Measurements from ENCODE around the gene PAX6.

Gene PAX6

DNA sequence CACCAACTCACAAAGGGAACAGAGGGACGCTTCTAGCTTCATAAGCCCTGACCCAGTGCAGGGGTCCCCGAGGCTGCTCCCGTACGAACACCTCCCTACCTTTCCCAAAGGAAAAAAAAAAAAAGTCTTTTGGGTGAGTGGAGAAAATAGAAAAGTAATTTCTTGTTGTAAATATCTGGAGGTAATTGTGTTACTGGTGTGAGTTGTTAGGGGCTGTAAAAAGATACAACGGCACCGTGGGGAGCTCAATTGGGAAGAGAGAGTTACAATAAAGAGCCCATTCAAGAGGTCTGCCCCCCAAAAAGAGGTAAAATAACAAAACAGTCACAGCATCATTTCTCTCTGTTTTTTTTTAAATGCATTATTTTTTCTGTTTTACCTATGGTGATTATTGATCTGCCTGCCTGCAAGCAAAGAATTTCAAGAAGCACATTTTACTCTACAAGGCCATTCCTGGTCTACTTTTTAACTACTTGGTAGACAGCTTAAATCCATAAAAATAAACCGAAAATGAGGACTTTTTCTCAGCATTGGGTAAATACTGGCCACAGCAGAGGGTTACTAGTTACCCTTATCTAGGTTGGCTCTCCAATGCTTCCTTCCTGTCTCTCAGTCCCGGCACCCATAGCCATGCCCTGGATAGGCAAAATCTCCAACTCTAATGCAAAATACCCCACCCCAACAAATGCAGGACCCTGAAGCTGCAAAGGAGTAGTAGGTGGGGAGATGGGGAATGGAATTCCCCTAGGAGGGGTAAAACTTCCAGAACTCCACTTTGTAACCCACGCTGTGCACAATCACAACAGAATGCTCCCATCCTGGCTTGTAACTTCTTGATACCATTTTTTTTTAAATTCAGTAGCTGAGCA lies 3.1 kb downstream of the PAX6 start:
- no peak for DNase-seq

DNA sequence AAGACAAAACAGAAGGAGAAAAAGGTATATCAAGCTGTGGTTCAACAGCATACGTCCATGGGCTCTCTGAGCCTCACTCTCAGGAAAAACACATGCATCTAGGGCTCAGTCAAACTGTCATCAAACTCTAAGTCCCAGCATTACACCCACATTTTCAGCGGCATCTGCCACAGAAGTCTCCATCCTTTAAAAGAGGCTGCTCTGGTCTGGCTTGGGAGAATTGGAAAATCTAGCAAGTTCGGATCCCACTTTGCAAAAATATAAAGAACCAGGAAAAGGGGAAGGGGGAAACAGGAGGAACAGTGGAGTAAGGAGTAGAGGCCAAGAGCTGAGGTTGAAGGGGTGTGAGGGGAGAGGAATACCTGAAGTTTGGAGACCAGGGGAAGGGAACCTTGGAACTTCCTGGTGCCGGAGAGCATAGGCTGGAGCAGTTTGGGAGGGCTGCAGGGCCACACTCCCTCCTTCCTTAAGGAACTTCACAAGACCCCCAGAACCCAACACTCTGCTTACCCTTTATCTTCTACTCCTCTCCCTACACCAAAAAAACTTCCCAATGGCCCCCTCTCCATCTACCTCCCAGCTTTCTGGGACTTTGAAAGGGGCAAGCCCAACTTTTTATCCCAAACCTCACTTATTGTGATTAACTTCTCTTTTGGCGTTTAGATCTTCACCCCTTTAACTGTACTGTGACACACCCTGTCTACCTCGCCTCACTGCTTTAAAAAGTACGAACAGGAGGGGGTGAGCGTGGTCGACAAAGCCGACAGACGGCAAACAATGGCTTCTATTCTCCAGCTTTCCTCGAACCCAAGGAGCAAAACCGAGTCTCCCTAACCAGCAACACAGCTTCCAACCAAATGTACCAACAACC lies 4.0 kb downstream of the PAX6 start:
- DNase-seq, result no peak

DNA sequence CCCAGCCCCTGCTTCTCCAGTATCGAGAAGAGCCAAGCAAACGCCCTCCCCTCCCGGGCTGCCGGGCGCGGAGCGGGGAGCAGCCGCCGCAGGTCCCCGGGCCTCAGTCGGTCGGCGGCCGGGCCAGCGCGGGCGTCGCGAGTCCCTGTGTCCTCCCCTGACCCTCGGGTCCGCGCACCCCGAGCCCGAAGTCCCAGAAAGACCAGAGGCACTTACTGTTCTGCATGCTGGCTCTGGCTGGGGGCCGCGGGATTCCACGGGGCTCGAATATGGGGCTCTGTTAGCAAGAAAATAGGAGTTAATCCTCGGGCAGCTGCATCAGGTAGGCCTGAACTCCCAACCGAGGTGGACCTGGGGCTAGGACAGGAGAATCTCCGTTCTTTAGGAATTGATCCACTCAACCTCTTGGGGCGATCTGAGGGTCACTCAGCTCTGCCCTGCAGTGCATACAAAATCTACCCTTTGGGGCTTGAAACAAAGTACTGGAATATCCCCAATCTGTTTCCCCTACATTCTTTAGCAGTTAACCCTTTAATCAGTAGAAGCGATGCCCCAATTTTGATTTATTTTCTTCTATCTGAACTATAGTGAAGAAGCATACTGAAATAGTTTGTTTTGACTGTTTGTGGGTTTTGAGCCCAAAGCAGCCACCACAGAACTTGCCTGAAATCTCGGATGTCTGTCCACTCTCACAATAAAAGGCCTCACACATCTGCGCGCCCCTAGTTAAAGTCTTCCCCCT lies 4.8 kb downstream of the PAX6 start:
- no peak for DNase-seq

DNA sequence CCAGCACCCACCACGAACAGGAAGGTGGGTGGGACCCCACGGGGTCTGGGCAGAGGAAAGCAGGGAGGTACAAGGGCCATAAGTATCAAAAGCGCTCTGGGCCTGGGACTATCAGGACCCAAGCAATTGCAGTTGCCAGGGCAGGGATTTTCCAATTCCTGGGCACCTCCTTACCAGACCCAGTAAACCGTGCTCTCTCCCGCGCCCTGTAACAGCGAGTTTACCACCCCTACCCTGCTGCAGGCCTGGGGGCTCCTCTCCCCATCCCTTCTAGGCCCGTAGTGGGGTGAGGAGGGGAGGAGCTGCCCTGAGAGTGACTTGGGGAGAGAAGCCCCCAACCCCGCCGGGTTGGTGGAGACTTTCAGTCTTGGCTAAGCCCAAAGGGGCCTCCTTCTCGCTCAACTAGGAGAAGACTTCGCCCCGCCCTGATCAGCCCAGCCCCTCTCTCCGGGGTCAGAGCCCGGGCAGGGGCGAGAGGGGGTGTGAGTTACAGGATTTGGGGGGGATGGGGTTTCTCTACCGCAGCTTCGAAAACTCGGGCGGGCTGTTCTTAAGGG lies 5.4 kb downstream of the PAX6 start:
- DNase-seq, result no peak

DNA sequence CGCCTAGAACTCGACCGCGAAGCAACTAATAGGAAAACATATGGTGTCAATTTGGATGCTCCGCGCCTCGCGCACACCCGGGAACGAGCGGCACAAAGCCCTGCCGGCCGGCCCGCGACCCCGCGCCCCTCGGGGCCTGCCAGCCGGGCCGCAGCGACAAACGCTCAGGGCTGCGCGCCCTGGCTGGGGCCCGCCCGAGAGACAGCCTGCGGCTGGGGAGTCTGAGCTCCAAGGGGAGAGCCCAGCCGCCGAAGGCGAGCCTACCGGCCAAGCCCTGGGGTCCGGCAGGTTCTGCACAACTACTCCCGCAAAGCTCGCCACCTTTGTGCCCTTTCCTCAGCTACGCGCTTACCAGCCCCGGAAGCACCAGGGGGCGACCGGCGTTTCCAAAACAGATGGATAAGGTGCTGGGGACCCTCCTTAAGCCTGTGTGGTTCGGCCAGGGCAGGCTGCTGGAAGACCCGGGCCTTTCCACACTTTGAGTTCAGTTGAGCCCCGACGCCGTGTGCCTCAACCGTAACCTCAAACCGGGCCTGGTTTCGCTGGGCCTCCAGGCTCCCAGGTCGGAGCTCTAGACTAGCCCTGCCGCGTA lies 6.0 kb downstream of the PAX6 start:
- no peak for DNase-seq

DNA sequence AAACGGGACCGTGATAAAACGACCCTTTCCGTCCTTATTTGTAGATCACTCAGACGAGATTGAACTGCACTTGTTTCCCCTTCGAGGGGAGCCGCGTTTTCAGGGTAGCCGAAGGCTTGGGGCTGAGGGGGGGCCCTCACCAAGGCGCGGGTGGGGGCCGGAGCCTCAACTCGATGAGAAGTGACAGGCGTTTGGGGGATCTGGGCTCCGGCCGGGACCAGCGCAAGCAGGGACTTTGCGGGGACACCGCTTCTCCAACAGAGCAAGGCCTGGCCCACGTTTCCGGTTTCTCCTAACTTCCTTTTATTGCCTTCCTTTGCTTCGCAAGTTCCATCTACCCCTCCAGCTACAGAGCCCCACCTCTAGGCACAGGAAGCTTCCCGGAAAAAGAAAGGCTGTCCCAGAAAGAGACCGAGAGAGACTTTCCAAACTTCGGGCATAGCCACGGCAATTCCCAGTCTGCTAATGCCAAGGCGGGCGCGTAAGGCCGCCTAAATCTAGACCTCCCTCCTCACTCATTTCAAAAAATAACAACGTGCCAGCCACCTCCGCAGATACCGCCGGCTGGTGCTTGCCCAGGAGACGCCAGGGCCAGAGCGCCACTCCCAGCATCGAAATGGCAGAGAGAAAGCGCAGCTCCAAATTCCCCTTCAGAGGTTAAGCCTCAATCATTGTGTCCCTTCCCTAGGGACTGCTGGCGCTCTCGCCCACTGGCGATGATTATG lies 6.6 kb downstream of the PAX6 start:
- no peak for DNase-seq

DNA sequence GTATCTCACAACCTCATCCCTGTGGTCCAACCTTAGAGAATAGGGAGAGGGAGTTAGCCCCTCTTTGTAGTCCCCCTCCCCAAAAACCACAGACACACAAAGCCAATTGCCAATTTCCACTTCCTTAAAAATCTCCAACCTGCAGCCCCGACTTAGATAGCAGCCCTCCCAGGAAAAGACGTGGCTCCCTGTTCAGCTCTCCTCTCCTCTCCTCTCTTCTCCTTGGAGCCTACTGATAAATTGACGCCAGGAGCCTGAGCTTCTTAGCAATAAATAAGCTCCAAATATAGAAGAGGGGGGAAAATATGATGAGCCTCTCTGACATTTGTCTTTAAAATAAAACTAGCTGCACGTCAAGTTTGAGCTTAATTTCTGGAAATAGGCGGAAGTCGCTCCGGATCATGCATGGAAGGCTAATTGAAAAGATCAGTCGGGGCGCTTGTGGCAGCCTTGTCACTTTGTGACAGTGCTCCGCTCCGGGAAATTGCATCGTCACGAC lies 7.3 kb downstream of the PAX6 start:
- no peak for DNase-seq

DNA sequence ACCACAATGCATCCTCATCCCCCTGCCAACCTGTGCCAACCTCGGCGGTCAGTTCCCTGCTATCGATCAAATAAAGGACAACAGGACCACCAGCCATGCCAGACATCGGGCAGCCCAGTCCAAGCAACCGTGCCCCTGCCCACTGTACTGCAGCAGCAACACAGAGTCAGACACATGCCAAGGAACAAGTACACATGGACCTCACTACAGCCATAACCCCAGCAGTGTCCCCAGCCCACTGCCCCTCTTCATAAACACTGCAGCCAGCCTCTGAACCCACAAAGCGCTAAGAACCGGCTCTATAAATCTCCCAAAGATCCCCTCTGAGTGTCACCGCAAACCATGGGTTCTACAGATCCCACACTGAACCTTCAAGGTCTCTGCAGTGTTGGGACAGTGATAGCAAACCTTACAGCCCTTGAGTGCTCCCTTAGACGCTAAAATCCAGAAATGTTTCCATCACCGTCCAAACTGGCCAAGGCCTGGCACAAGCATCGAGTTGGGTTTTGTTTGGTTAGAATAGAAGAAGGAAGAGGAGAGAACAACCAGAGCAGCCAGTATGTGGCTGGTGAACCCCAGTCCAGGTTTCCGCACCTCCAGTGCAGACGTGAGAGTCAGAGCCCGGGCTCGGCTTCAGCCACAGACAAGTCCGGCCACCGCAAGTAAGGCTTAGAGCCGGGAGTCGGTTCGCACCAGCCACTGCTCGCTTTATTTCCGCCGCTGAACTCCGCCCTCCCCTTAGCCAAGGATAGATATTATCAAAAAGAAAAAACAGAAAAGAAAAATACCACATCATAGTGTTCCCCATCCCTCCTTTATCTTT lies 7.9 kb downstream of the PAX6 start:
- DNase-seq, result no peak

DNA sequence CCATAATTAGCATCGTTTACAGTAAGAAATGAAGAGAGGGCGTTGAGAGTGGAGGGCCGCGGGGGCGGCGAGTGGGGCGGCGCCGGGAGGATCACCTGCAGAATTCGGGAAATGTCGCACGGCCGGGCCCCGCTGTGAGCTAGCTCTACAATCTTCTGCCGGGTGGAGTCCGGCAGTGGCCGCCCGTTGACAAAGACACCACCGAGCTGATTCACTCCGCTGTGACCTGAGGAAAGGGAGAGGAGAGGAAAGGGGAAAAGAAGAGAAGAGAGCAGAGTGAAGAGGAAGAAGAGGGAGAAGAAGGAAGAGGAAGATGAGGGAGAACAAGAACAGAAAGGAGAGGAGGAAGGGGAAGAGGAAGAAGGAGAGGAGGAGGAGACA lies 8.5 kb downstream of the PAX6 start:
- DNase-seq, result no peak

DNA sequence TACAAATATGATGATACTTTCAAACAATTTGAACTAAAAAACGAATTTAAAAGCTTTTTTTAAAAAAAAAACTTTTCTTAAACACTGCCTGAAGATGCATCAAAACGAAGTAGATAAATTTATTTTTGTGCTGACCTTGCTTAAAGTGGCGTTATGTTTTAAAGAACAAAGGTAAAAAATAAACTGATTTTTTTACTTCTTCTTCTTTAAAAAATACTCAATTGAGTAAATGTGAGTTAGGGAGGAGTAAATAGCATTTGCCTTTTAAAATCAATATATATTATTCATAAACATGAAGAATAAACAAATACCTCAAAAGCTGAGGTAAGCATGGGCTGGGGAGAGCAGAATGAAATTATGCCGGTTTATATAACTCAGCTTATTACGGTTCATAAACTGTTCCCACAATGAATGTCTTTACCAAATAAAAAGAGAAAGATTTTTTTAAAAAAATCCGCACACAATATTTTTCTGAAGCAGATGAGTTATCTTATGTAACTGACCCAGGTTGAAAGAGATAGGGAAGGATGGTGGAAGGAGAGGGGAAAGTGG lies 9.0 kb downstream of the PAX6 start:
- DNase-seq, result no peak

DNA sequence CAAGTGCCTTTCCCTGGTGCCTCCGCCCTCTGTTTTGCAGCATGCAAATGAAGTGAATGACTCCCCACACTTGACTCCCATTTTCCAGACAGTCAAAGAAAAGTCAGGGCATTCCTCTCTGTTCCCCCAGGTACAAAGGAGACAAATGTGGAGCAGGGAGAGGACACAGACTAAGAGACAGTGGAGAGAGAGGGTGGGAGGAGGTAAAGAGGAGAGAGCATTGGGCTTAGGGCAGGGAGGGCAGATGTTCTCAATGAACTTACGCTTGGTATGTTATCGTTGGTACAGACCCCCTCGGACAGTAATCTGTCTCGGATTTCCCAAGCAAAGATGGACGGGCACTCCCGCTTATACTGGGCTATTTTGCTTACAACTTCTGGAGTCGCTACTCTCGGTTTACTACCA lies 9.8 kb downstream of the PAX6 start:
- no peak for DNase-seq

DNA sequence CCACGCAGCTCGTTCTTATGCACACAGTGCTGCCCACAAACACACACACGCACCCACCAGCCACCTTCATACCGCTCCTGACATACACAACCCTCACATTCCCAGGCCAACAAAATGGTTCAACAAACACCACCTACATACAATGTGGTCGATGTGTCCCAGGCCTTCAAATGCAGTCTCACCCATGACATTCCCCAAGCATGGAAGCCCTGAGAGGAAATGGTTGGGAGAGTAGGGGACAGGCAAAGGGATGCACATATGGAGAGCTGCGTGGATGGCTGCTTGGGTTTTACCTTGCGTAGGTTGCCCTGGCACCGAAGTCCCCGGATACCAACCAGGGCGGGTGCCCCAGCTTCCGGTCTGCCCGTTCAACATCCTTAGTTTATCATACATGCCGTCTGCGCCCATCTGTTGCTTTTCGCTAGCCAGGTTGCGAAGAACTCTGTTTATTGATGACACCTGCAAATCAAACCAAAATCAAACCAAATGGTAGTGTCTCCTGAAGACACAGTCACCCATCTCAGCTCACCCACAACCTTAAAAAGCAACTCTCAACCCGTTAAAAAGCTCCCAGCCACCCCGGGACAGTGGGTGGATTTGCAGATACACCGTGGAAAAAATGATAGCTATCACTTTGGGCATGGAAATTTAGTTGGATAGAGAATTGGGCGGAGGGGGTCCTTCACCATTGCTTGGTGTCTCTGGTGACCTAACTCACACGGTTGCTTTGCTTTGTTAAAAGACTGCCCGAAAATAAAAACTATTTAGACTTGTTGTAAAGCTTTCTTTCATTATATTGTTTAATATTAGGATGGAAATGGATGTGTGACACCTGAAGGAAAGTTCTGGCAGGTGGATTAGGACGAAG lies 10.5 kb downstream of the PAX6 start:
- no peak for DNase-seq

DNA sequence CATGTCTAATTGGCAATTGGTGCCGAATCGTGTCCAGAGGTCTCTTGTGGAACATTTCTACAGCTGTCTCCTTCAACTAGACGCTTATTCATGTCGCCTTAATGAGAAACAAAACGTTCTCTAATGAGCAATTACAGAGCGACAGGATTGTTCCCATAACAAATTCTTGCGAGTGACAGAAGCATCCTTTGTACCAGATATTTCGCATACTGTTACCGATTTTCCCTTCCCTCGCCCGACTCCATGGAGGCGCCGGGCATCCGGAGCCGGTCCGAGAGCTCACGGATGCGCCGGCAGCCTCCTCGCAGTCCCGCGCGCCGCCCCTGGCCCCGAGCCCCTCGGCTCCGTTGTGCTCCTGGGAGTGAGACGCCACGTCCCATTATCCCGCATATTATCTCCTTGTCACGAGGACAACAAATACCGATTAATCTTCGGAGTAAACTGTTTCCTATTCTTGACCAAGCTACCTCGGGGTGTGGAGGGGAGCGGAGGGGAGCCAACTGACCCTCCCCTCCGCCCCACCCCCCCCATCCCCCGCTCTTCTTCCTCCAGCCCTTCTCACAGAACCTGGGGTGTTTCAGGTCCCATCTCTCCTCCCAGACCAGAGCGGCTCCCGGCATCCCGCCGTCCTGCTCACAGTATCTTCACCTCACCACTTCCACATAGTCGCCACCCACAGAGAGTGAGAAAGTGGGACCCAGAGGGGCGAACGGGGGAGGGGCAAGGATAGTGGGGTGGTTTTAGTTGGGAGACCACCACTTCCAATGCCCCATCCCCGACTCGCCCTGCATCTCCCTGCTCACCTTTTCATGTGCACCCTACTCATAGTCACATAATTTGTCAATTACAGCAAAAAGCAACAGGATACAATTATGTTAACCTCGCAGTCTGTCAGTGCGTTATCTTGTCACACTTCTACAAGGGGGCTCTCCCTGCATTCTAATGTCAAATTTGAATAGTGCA lies 11.4 kb downstream of the PAX6 start:
- no peak for DNase-seq

DNA sequence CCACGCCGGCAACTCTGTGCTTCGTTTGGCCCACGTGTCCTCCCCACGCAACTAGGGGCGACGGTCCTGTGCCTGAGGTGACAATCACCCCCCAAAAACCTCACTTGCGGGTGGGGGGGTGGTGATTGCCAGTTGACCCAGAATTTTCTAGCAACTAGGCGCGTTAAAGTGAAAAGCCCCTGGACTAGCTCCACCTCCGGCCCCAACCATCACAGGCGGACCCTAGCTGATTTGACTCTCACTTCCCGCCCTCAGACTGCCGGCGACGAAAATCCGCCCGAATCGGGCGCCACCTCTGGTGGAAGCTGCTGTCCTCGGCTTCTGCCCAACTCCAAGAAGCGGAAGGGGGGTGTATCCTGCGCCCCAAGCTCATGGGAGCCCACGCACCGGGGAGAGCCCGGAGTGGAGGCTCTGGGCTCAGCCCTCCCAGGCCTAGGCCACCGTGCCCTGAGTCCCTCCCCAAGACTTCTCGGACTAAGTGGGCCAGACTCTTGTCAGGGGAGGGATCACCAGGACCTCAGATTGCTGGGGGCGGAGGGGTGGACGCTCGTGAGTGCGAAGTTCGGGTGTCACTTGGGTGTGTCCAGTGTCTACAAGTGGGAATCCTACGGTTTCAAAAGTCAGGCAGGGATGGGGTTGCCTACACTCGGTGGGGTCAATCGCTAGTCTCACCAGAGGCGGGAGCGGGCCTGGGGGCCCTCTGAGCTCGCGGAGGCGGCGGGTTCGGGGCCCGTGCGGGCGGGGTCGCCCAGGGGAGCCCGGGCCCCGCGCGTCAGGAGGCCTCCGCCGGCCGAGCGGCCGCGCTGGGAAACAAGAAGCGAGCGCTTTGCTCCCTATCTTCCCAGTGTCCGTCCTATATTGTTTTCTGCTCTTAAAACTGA lies 12.3 kb downstream of the PAX6 start:
- DNase-seq, result no peak

DNA sequence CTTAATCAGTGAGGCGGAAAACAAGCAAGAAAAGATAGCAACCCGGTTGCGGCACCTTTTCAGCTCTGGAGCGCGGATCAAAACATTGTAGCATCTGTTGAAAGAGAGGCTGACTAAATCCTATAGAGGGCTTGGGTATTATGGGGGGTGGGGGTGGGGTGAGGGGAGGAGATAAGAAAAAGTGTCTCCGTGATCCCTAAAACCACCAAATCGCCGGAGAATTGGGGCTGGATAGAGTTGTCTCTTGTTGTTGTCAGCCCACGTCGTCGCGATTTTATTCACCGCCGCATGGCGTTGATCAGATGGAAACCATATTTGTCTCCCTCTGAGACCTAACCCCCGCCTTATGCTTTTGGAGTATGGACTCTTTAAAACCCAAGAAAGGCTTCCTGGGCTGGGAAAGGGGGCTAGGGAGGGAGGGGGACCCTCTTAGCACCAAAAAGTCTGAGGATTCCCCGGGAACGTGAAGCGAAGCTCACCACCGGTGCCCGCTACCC lies 13.0 kb downstream of the PAX6 start:
- DNase-seq, result no peak

DNA sequence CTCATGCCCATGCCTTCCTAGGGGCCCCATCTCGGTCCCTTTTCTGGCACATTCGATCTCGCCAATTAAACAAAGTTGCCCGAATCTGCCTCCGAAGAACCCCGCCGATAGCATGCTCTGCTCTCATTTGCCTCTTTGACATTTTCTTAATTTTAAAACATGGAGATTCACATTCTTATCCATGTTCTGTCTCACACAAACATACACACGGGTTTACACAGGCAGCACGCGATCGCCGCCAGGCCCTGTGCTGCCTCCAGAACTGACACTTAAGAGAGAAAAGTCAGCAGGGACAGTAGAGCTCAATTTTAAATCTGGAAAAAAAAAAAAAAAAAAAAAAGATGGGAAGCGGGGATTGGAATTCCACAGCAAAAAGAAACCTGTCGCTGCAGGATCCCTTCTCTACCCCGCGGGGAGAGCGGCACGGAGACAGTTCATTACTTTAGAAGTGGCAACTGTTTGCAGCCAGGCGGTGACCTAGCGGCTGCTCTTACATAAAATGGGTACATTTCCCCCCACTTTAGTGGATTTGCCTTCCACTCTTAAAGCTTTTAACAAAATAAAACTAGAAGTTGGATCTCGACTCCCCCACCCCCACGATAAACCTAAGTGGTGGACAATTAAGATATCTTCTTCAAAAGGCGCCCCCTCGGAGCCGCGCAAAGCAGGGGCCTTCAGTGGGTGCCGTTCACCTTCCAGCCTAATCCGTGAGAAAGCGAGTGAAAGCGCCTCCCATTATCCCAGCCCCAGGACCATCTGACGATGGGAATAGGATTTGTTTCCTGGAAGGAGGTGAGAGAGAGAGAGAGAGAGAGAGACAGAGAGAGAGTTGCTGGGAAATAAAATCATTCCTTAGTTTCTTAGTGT lies 13.7 kb downstream of the PAX6 start:
- DNase-seq, result no peak
